ENCODE data around the gene NRTN. TPM values are rescaled to one million over a fixed set of nuclear protein-coding genes. Genes with fewer than 3 reads are reported as not detected.

The NRTN gene
- total RNA-seq, 3 donors from 2014 or later (not counting 1 experiment from before 2014, with no cell fraction given): 0.33 to 0.34 TPM; not detected in 1

DNA sequence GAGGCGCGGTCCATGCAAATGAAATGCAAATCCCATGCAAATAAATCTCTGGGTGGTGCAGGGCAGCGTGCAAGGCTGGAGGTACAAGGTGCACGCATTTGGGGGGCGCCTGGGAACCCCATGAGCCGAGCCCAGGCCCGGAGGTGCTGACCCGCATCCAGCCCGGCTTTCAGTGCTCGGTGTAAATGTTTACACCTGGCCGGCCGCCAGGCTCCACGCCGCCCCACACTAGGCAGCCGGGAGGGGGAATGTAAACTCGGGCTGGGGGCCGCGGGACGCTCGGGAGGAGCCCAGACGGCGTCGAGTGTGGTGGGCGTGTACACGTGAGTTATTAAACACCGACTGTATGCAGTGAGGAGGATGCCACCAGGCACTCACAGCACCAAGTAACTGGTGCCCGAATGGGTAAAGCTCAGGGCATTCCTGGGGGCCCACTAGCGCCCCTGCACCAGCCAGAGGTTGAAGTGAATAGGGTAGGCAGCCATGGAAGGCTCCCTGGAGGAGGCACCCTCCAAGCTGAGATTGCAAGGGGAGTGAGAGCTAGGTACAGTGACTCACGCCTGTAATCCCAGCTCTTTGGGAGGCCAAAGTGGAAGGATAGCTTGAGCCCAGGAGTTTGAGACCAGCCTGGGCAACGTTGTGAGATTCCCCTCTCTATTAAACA lies 17.4 kb downstream of the NRTN start:
- TF ChIP-seq, protein P1, sequence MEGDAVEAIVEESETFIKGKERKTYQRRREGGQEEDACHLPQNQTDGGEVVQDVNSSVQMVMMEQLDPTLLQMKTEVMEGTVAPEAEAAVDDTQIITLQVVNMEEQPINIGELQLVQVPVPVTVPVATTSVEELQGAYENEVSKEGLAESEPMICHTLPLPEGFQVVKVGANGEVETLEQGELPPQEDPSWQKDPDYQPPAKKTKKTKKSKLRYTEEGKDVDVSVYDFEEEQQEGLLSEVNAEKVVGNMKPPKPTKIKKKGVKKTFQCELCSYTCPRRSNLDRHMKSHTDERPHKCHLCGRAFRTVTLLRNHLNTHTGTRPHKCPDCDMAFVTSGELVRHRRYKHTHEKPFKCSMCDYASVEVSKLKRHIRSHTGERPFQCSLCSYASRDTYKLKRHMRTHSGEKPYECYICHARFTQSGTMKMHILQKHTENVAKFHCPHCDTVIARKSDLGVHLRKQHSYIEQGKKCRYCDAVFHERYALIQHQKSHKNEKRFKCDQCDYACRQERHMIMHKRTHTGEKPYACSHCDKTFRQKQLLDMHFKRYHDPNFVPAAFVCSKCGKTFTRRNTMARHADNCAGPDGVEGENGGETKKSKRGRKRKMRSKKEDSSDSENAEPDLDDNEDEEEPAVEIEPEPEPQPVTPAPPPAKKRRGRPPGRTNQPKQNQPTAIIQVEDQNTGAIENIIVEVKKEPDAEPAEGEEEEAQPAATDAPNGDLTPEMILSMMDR (IDR thresholded peaks at IDR 0.05): no peak
- H3K27ac Mint-ChIP-seq: no peak overlapping the region
- peaks cover 5 to 10% of the 10 kb centered on the region in 2 donors for H3K4me1 Mint-ChIP-seq
- H3K36me3 Mint-ChIP-seq: no peaks in the 10 kb centered on the region
- no peaks in the 10 kb centered on the region for H3K36me3 ChIP-seq (ENCODE audit: control insufficient read depth, insufficient read depth, low read length)
- WGBS (ENCODE audit: insufficient coverage): 80% methylated on average over 28 of the region's 30 CpGs
- no peak for ATAC-seq
- intact Hi-C loops (cut with micrococcal nuclease): no loop called here
- H3K4me1 ChIP-seq (ENCODE audit: control insufficient read depth, insufficient read depth, low read length): peaks cover 8% of the 10 kb centered on the region
- H3K9me3 Mint-ChIP-seq: no peaks in the 10 kb centered on the region
- no peak overlapping the region for H3K4me3 ChIP-seq (ENCODE audit: low read length)
- H3K4me3 Mint-ChIP-seq: no peak overlapping the region
- no peak overlapping the region for H3K27ac ChIP-seq (ENCODE audit: low read length)
- no peaks in the 10 kb centered on the region for H3K27me3 ChIP-seq (ENCODE audit: control insufficient read depth, insufficient read depth, low read length)
- H3K9me3 ChIP-seq (ENCODE audit: control insufficient read depth, insufficient read depth, low read length): no peaks in the 10 kb centered on the region
- H3K27me3 Mint-ChIP-seq (ENCODE audit: low read depth in 2 of 2): peaks cover 0 to 10% of the 10 kb centered on the region in 2 donors
- DNase-seq: no peak

DNA sequence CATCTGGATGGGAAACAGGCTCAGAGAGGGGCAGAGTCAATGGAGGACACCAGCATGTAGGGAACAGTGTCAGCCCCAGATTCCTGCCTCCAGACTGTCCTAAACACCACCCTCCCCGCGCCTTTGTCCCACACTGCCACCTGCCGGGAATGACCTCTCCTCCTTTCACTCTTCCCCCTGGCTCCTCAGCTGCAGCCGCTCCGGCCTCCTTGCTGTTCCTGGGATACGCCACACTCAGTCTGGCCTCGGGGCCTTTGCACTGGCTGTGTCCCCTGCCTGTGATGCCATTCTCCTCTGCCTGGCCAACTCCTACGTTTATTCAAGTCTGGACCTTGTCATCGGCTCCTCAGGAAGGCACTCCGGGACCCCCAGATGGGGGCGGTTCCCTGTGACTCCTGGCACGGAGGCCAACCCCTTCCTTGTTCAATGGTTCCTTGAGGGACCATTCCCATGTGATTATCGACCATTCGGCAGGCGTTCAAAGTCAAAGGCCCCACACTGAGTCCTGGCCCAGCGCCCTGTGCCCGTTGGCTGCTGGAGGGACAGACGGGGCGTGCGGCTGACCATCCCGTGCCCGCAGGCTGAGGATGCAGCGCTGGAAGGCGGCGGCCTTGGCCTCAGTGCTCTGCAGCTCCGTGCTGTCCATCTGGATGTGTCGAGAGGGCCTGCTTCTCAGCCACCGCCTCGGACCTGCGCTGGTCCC lies 18.9 kb downstream of the NRTN start:
- Mint-ChIP-seq H3K4me3 (no peak overlapping the region), H3K4me1 (peaks cover 14 to 18% of the 10 kb centered on the region in 2 donors), H3K36me3 (no peaks in the 10 kb centered on the region), H3K9me3 (no peaks in the 10 kb centered on the region), H3K27ac (no peak overlapping the region), H3K27me3 (ENCODE audit: low read depth in 2 of 2) (peaks cover 0 to 8% of the 10 kb centered on the region in 2 donors)
- Histone ChIP-seq H3K4me1 (ENCODE audit: control insufficient read depth, insufficient read depth, low read length) (peaks cover 18% of the 10 kb centered on the region), H3K36me3 (ENCODE audit: control insufficient read depth, insufficient read depth, low read length) (no peaks in the 10 kb centered on the region), H3K27ac (ENCODE audit: low read length) (no peak overlapping the region), H3K9me3 (ENCODE audit: control insufficient read depth, insufficient read depth, low read length) (no peaks in the 10 kb centered on the region), H3K27me3 (ENCODE audit: control insufficient read depth, insufficient read depth, low read length) (no peaks in the 10 kb centered on the region), H3K4me3 (ENCODE audit: low read length) (no peak overlapping the region)
- DNase-seq (no peak), ATAC-seq (no peak)
- TF ChIP-seq, protein P1 (IDR thresholded peaks at IDR 0.05): no peak
- intact Hi-C loops (cut with micrococcal nuclease): no loop called here
- WGBS (ENCODE audit: insufficient coverage): 91% methylated on average over 30 of the region's 30 CpGs

DNA sequence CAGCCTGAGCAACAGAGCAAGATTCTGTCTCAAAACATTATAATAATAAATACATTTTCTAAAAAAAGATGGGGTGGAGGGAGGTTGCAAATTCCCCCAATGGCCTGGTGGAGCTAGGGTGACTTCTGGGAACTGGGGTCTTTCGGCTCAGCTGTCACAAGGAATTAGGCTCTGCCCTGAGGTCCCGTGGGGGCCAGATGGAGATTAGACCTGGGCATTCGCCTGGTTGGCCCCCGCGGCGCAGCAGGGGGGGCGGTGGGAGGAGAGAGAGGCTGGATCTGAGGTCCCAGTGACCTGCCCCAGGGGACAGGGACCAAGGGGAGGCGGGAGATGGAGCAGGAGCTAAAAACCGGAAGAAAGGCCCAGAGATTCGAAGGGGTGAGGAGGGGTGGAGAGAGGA lies 19.9 kb downstream of the NRTN start:
- Histone ChIP-seq H3K36me3 (ENCODE audit: control insufficient read depth, insufficient read depth, low read length) (no peaks in the 10 kb centered on the region), H3K27ac (ENCODE audit: low read length) (no peak overlapping the region), H3K9me3 (ENCODE audit: control insufficient read depth, insufficient read depth, low read length) (no peaks in the 10 kb centered on the region), H3K4me3 (ENCODE audit: low read length) (no peak overlapping the region), H3K4me1 (ENCODE audit: control insufficient read depth, insufficient read depth, low read length) (peaks cover 26% of the 10 kb centered on the region), H3K27me3 (ENCODE audit: control insufficient read depth, insufficient read depth, low read length) (no peaks in the 10 kb centered on the region)
- ATAC-seq (no peak), DNase-seq (peak in 1 of 2 donors; percentile 5)
- TF ChIP-seq, protein P1 (IDR thresholded peaks at IDR 0.05): no peak
- intact Hi-C loops (cut with micrococcal nuclease): no loop called here
- H3K4me1 Mint-ChIP-seq: peaks cover 15 to 20% of the 10 kb centered on the region in 2 donors
- no peaks in the 10 kb centered on the region for H3K36me3 Mint-ChIP-seq
- H3K9me3 Mint-ChIP-seq: no peaks in the 10 kb centered on the region
- 96% methylated on average over 10 of the region's 10 CpGs for WGBS (ENCODE audit: insufficient coverage)
- H3K27me3 Mint-ChIP-seq (ENCODE audit: low read depth in 2 of 2): peaks cover 0 to 8% of the 10 kb centered on the region in 2 donors
- H3K27ac Mint-ChIP-seq: no peak overlapping the region
- H3K4me3 Mint-ChIP-seq: no peak overlapping the region
